Ovary (tissue), 9 donors: ENCODE data around the gene C12orf75. TPM values are rescaled to one million over a fixed set of nuclear protein-coding genes. Genes with fewer than 3 reads are reported as not detected.

Experiments
- DNase-seq, 5 donors: peaks; one replicate each; pipeline ENCODE4 v3.0.0-alpha.2; 2019 to 2020
- H3K27ac ChIP-seq, 2 donors: fragments of 200-600 bp; one replicate each; pipeline versions ENCODE4 v1.5.1 to v1.8.0; 2019 to 2022
- H3K27me3 ChIP-seq: fragments of 200-600 bp; one replicate; pipeline ENCODE4 v1.8.0; 2022
- H3K36me3 ChIP-seq: fragments of 200-600 bp; sonication (generic); one replicate; pipeline ENCODE4 v1.5.1; 2019
- H3K4me1 ChIP-seq: one replicate; pipeline ENCODE4 v1.8.1; 2013; ENCODE audit warnings: mild to moderate bottlenecking, moderate library complexity; ENCODE audit not compliant: insufficient read depth
- H3K4me3 ChIP-seq: fragments of 200-600 bp; sonication (generic); one replicate; pipeline ENCODE4 v1.5.1; 2017
- H3K9me3 ChIP-seq, 2 donors: fragments of 200-600 bp in 1 of 2; sonication (generic) in 1 of 2; one replicate each; pipeline versions ENCODE4 v1.5.1 to v1.8.1; 2013 to 2019; ENCODE audit warnings: mild to moderate bottlenecking in 1 of 2, moderate library complexity in 1 of 2
- CTCF ChIP-seq, 3 donors: fragments of 450-650 bp in 2 of 3; fragments of 200-600 bp in 1 of 3; IDR thresholded peaks; one replicate each; pipeline versions ENCODE4 v1.5.1 to v1.8.0; 2016 to 2022; ENCODE audit warnings: antibody characterized with exemption in 3 of 3, mild to moderate bottlenecking in 1 of 3
- EP300 ChIP-seq: sonication (generic); formaldehyde crosslinking; IDR thresholded peaks from one replicate; pipeline ENCODE4 v1.6.1; 2017; ENCODE audit warnings: antibody characterized with exemption
- POLR2A ChIP-seq: fragments of 450-650 bp; IDR thresholded peaks from one replicate; pipeline ENCODE4 v1.6.1; 2017; ENCODE audit warnings: antibody characterized with exemption, mild to moderate bottlenecking, moderate library complexity
- WGBS, 3 donors: extraction: QIAGEN DNeasy Blood & Tissue Kit in 1 of 3; methylation state at CpG; one replicate each; pipeline versions ENCODE4 v1.1.5 to v1.1.7; 2013 to 2017; 5-methylcytosine and 5-hydroxymethylcytosine counted together
- intact Hi-C, 4 donors: fragments of 100-400 bp; cut with DNase I; formaldehyde crosslinking; loops; one replicate each; pipeline versions ENCODE4 v1.11.0 to v1.15.1; 2022 to 2023
- polyA plus RNA-seq, 2 donors: library from polyadenylated mRNA; stranded (reverse); fragments of 200-250 nt in 1 of 2; fragments of 350-450 nt in 1 of 2; fragmentation: Illumina TruSeq in 1 of 2; extraction: RNeasy Lipid Tissue Mini Kit (QIAGEN cat#74804) in 1 of 2; gene quantifications; one replicate each; pipeline ENCODE4 v1.2.3, GENCODE V29; 2013 to 2014
- total RNA-seq, 7 donors: library from RNA; depleted of rRNA in 2 of 7; stranded (reverse); fragments of >200 nt in 2 of 7; fragmentation: NEBNext Ultra II Directional in 3 of 7; extraction: Animal tissue kit (Norgen Biotek cat#: 25700) in 3 of 7; gene quantifications; one replicate each; pipeline versions ENCODE4 v1.1.0 to v1.2.4, GENCODE V29; 2016 to 2023
- donor health status: DM: no; HTN: no; CAD: no; lungs with moderate emphysema.
- donor health status: DM: no; HTN: no; CAD: no.
- donor health status: Bipolar disorder and iron deficiency.
- donor health status: DM: yes; HTN: yes; CAD: no.
- donor health status: DM: no; HTN: no; CAD: no.
- donor health status: DM: yes; HTN: yes; CAD: no.

Gene C12orf75
- total and polyA plus RNA-seq, 9 donors = 3.3 to 83.9 (median 5.6) TPM

GRCh38 chr12:105377077-105377476, 46.6 kb downstream of the C12orf75 start:
- WGBS, 3 donors = 67 to 82% (median 81%) methylated on average over 4 of the region's 4 CpGs
- H3K4me3 ChIP-seq = no peak overlapping the region
- TF ChIP-seq EP300 (no peak), POLR2A (no peak), CTCF (IDR thresholded peaks at IDR 0.05) (no peak)
- H3K27ac ChIP-seq = no peak overlapping the region
- intact Hi-C loops = no loop called here
- H3K4me1 ChIP-seq = no peaks in the 10 kb centered on the region
- H3K9me3 ChIP-seq = no peaks in the 10 kb centered on the region
- no peak for DNase-seq
- no peaks in the 10 kb centered on the region for H3K36me3 ChIP-seq
- H3K27me3 ChIP-seq = no peaks in the 10 kb centered on the region

- WGBS, 3 donors = 69 to 79% (median 79%) methylated on average over 7 of the region's 7 CpGs
- TF ChIP-seq EP300 = no peak
- no peak for TF ChIP-seq CTCF (IDR thresholded peaks at IDR 0.05)
- TF ChIP-seq POLR2A = no peak
- intact Hi-C loops = no loop called here
- no peak overlapping the region for H3K4me3 ChIP-seq
- DNase-seq = no peak
- H3K9me3 ChIP-seq = no peaks in the 10 kb centered on the region
- no peak overlapping the region for H3K27ac ChIP-seq
- no peaks in the 10 kb centered on the region for H3K36me3 ChIP-seq
- peaks cover 4% of the 10 kb centered on the region for H3K4me1 ChIP-seq
- no peaks in the 10 kb centered on the region for H3K27me3 ChIP-seq
These were observed 48.4 kb downstream of the C12orf75 start for GRCh38 chr12:105378911-105379310.

GRCh38 chr12:105382771-105383622, 52.5 kb downstream of the C12orf75 start:
- Histone ChIP-seq H3K4me1 (peaks cover 4% of the 10 kb centered on the region), H3K9me3 (no peaks in the 10 kb centered on the region), H3K27me3 (no peaks in the 10 kb centered on the region), H3K4me3 (peak overlapping the region; percentile 6), H3K36me3 (no peaks in the 10 kb centered on the region), H3K27ac (no peak overlapping the region)
- intact Hi-C loops = no loop called here
- 6 to 8% (median 7%) methylated on average over 18 of the region's 18 CpGs for WGBS, 3 donors
- TF ChIP-seq CTCF (IDR thresholded peaks at IDR 0.05) (peak in 2 of 3 donors; percentile 47 to 75), POLR2A (no peak)
- DNase-seq = peak in 1 of 5 donors; percentile 15

GRCh38 chr12:105384220-105384619, 53.7 kb downstream of the C12orf75 start:
- Histone ChIP-seq H3K4me3 (no peak overlapping the region), H3K4me1 (peaks cover 4% of the 10 kb centered on the region), H3K36me3 (no peaks in the 10 kb centered on the region), H3K27me3 (no peaks in the 10 kb centered on the region), H3K9me3 (no peaks in the 10 kb centered on the region), H3K27ac (no peak overlapping the region)
- intact Hi-C loops = no loop called here
- TF ChIP-seq POLR2A (no peak), EP300 (no peak), CTCF (IDR thresholded peaks at IDR 0.05) (no peak)
- 89 to 93% (median 92%) methylated on average over 6 of the region's 6 CpGs for WGBS, 3 donors
- no peak for DNase-seq
